Measurements from ENCODE around the gene SDK1.

DNA sequence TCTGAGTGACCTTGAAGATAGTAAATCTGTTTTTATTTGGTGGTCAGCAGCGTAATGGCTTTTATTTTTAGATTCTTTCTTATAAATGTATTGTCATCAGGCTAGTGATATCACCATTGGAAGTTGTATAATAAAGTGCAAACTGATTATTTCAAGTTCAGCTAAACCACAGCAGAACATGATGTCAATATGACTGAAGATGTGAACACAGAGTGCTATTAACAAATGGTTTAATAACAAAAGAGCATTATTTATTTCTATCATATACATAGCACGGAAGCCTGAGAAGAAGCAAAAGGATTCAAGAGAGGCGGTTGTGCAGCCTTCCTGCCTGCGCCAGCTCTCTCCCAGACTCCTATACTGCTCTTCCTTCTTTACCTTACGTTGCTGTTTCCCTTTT lies 142.7 kb downstream of the SDK1 start:
- TF ChIP-seq SP1 (IDR thresholded peaks at IDR 0.05) (no peak), FOXK2 (IDR thresholded peaks at IDR 0.05) (no peak), ZNF384 (IDR thresholded peaks at IDR 0.05) (no peak), ELF4 (IDR thresholded peaks at IDR 0.05) (no peak), TARDBP (IDR thresholded peaks at IDR 0.05) (no peak), L3MBTL2 (conservative IDR thresholded peaks at IDR 0.05) (no peak)
